ENCODE measurements around the gene WDR45B.

WDR45B gene

GRCh38 chr17:82653651-82654528 lies 5.6 kb upstream of the WDR45B start:
- Mint-ChIP-seq H3K27me3 (ENCODE audit: low read depth, poor library complexity) (peaks cover 25% of the 10 kb centered on the region), H3K4me3 (no peak overlapping the region), H3K36me3 (ENCODE audit: low read depth) (peaks cover 14% of the 10 kb centered on the region), H3K4me1 (peaks cover 34% of the 10 kb centered on the region), H3K9me3 (peaks cover 4% of the 10 kb centered on the region), H3K27ac (peak overlapping the region; percentile 25)
- DNase-seq: no peak
- no peak for TF ChIP-seq CTCF (IDR thresholded peaks at IDR 0.05)

- Mint-ChIP-seq H3K27ac (peak overlapping the region; percentile 79), H3K27me3 (ENCODE audit: low read depth, poor library complexity) (peaks cover 25% of the 10 kb centered on the region), H3K9me3 (no peaks in the 10 kb centered on the region), H3K4me1 (peaks cover 45% of the 10 kb centered on the region), H3K36me3 (ENCODE audit: low read depth) (no peaks in the 10 kb centered on the region), H3K4me3 (no peak overlapping the region)
- TF ChIP-seq CTCF (IDR thresholded peaks at IDR 0.05): no peak
- DNase-seq: no peak
Measured at GRCh38 chr17:82650723-82651122, 2.5 kb upstream of the WDR45B start.

DNA sequence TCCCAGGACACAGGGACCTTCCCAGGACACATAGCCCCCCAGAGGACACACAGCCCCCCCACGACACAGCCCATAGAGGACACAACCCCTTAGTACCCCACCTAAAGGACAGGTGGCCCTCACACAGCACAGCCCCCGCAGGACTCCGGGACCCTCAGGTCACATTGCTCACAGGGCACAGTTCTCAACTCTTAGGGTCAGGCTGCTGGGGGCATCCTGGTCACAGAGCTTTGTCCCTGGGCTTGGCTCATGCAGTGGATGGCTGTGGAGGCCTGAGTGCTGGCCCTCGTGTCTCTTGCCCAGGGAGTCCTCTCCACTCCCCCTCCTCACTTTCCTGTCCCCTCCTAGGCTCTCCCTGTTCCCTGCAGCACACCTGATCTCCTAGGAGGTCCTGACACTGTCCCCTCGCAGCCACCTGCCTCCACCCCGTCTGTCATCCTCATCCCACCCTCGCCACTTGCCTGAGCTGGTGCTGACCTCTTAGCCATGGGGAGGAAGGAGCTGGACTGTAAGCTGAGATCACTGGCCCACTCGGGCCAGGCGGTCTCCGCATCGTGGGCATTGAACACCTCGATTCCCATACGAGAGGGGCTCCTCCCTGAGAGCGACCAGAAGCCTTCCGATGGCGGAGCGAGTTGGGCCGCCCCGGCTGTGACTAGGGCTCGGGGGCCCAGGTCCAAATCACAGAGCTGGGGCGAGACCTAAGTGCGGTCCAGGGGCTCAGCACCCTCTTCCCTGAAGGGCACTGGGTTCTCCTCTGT lies 1.4 kb upstream of the WDR45B start:
- H3K36me3 Mint-ChIP-seq (ENCODE audit: low read depth): peaks cover under 1% of the 10 kb centered on the region
- H3K27me3 Mint-ChIP-seq (ENCODE audit: low read depth, poor library complexity): peaks cover 21% of the 10 kb centered on the region
- H3K4me3 Mint-ChIP-seq: peak overlapping the region; percentile 60
- peaks cover 46% of the 10 kb centered on the region for H3K4me1 Mint-ChIP-seq
- H3K9me3 Mint-ChIP-seq: no peaks in the 10 kb centered on the region
- peak overlapping the region; percentile 58 for H3K27ac Mint-ChIP-seq
- no peak for TF ChIP-seq CTCF (IDR thresholded peaks at IDR 0.05)
- DNase-seq: no peak

DNA sequence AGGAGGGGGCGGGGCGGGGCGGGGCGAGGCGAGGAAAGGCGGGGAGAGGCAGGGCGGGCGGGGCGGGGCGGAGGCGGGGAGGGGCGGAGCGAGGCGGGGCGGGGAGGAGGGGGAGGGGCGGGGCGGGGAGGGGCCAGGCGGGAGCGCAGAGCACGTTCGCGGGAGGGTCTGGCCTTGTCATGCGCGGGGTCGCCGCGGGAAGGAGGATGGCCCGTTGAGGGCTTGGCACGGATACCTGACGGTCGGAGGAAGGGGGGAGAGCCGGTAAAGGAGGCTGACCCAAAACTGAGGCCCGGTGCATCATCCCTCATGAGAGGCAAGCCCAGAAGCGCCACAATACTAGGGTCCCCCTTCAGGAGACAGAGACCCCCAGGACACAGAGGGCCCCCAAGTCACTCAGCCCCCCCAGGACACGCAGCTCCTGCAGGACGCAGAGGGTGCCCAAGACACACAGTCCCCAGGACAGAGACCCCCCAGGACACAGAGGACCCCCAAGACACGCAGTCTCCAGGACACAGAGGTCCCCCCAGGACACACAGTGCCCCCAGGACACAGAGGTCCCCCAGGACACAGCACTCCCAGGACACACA lies 593 bp upstream of the WDR45B start:
- peaks cover 9% of the 10 kb centered on the region for H3K36me3 Mint-ChIP-seq (ENCODE audit: low read depth)
- H3K27ac Mint-ChIP-seq: no peak overlapping the region
- H3K4me1 Mint-ChIP-seq: peaks cover 45% of the 10 kb centered on the region
- H3K9me3 Mint-ChIP-seq: no peaks in the 10 kb centered on the region
- peak overlapping the region; percentile 66 for H3K4me3 Mint-ChIP-seq
- TF ChIP-seq CTCF (IDR thresholded peaks at IDR 0.05): no peak
- peaks cover 18% of the 10 kb centered on the region for H3K27me3 Mint-ChIP-seq (ENCODE audit: low read depth, poor library complexity)
- DNase-seq: peak; percentile 68

DNA sequence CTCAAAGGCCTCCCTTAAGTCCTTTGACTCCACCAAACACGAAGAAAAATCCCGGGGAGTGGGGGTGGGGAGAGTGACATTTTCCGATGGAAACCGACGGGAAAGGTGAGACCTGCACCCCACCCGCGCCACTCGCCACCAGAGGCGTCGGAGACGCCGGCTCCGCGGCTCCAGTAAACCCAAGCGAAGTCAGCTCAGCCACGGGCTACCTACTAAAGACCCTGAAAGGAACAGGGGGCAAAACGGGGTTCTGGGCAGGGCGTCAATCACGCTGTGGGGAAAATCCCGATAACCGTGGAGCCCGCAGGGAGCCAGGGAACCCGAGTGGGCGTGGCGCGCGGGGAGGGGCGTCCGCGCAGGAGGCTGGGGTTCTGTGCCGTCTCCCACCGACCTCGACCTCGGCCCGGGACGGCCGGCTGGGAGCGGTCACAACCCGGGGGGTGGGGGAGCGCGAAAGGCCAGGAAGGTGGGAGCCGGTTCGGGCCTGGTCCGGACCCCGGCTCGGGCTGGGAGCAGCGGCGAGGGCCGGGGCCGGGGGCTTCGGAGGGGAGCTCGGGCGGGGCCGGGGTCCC lies 565 bp downstream of the WDR45B start:
- TF ChIP-seq CTCF (IDR thresholded peaks at IDR 0.05): no peak
- peak; percentile 60 for DNase-seq
- H3K4me1 Mint-ChIP-seq: peaks cover 45% of the 10 kb centered on the region
- peaks cover 15% of the 10 kb centered on the region for H3K27me3 Mint-ChIP-seq (ENCODE audit: low read depth, poor library complexity)
- peak overlapping the region; percentile 89 for H3K4me3 Mint-ChIP-seq
- peaks cover 17% of the 10 kb centered on the region for H3K36me3 Mint-ChIP-seq (ENCODE audit: low read depth)
- no peaks in the 10 kb centered on the region for H3K9me3 Mint-ChIP-seq
- peak overlapping the region; percentile 72 for H3K27ac Mint-ChIP-seq
